OCI-LY1 (cell line): ENCODE measurements around the gene BANF2.

Experiments
- H2AFZ ChIP-seq: fragments of 200-600 bp; sonication (generic), shearing (Covaris generic); 2 replicates; pipeline ENCODE4 v1.6.0; 2014; ENCODE audit warnings: antibody characterized with exemption, mild to moderate bottlenecking, low read length
- H3F3A ChIP-seq: fragments of 200-600 bp; sonication (generic), shearing (Covaris generic); 2 replicates; pipeline ENCODE4 v1.6.0; 2014; ENCODE audit warnings: mild to moderate bottlenecking, antibody characterized with exemption, low read length, moderate library complexity; ENCODE audit not compliant: insufficient read depth
- H3K27ac ChIP-seq: fragments of 200-600 bp; sonication (generic); 2 replicates; pipeline ENCODE4 v1.5.1; 2014; ENCODE audit warnings: low read length, mixed run types, mild to moderate bottlenecking, low read depth; ENCODE audit not compliant: poor library complexity, severe bottlenecking
- H3K27me3 ChIP-seq: fragments of 200-600 bp; sonication (generic); 2 replicates; pipeline ENCODE4 v1.6.0; 2014; ENCODE audit warnings: antibody characterized with exemption, mild to moderate bottlenecking, low read length, moderate library complexity; ENCODE audit not compliant: insufficient read depth
- H3K36me3 ChIP-seq: fragments of 200-600 bp; sonication (generic); 2 replicates; pipeline ENCODE4 v1.6.1; 2014; ENCODE audit warnings: mild to moderate bottlenecking, antibody characterized with exemption, low read length, moderate library complexity, mixed read lengths; ENCODE audit not compliant: insufficient read depth
- H3K4me1 ChIP-seq: fragments of 200-600 bp; sonication (generic); 2 replicates; pipeline ENCODE4 v1.5.1; 2014; ENCODE audit warnings: mild to moderate bottlenecking, low read length, moderate library complexity; ENCODE audit not compliant: insufficient read depth, severe bottlenecking
- H3K4me2 ChIP-seq: fragments of 200-600 bp; sonication (generic), shearing (Covaris generic); 2 replicates; pipeline ENCODE4 v1.6.1; 2014; ENCODE audit warnings: low read length
- H3K4me3 ChIP-seq: fragments of 200-600 bp; sonication (generic); 2 replicates; pipeline ENCODE4 v1.5.1; 2014; ENCODE audit warnings: low read length, low read depth, mild to moderate bottlenecking, mixed read lengths; ENCODE audit not compliant: poor library complexity, severe bottlenecking
- H3K79me2 ChIP-seq: fragments of 200-600 bp; shearing (Covaris generic); 2 replicates; pipeline ENCODE4 v1.6.1; 2016; ENCODE audit warnings: mixed run types, low read length, mixed read lengths; ENCODE audit not compliant: insufficient read depth
- H3K9ac ChIP-seq: fragments of 200-600 bp; sonication (generic), shearing (Covaris generic); 2 replicates; pipeline ENCODE4 v1.6.1; 2014; ENCODE audit warnings: mild to moderate bottlenecking, low read length, mixed read lengths
- H3K9me2 ChIP-seq: fragments of 200-600 bp; sonication (generic), shearing (Covaris generic); 2 replicates; pipeline ENCODE4 v1.6.1; 2014; ENCODE audit warnings: low read depth, mild to moderate bottlenecking, low read length, mixed read lengths
- H3K9me3 ChIP-seq: fragments of 200-600 bp; shearing (Covaris generic); 2 replicates; pipeline ENCODE4 v1.6.1; 2014; ENCODE audit warnings: low read length, mixed read lengths
- H4K20me1 ChIP-seq: fragments of 200-600 bp; sonication (generic), shearing (Covaris generic); 2 replicates; pipeline ENCODE4 v1.6.0; 2016; ENCODE audit warnings: mild to moderate bottlenecking, low read length; ENCODE audit not compliant: insufficient read depth
- EZH2 ChIP-seq: fragments of 200-600 bp; sonication (generic), shearing (Covaris generic); IDR thresholded peaks from 2 replicates; pipeline ENCODE4 v1.8.0; 2017; ENCODE audit warnings: borderline replicate concordance, mixed run types, mild to moderate bottlenecking, antibody characterized with exemption, low read length, moderate library complexity, mixed read lengths
- TF ChIP-seq, protein P1 (sequence below): fragments of 200-600 bp; sonication (generic), shearing (Covaris generic); IDR thresholded peaks from 2 replicates; pipeline ENCODE4 v1.5.1; 2017; ENCODE audit warnings: mild to moderate bottlenecking, antibody characterized with exemption, low read length, moderate library complexity, mixed read lengths

The BANF2 gene

DNA sequence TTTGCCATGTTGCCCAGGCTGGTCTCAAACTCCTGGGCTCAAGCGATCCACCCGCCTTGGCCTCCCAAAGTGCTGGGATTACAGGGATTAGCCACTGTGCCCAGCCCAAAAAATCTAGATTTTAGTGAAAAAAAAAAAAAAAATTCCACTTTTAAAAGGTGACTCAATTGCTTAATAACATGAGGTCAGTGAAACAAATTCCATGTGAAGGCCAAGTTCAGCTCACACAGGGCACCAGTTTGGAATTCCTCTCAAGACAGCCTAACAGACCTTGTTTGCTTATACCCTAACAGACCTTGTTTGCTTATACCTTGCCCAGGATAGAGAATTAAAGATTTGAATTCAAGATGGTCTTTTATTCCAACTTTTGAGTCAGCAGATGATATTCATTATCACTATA is 22.8 kb upstream of the BANF2 start:
- H3K9ac ChIP-seq = no peak overlapping the region
- no peaks in the 10 kb centered on the region for H4K20me1 ChIP-seq
- no peak overlapping the region for H3K4me2 ChIP-seq
- H3K4me1 ChIP-seq = peaks cover 13% of the 10 kb centered on the region
- H3K27me3 ChIP-seq = no peaks in the 10 kb centered on the region
- no peaks in the 10 kb centered on the region for H3K9me2 ChIP-seq
- no peaks in the 10 kb centered on the region for H3K79me2 ChIP-seq
- no peaks in the 10 kb centered on the region for H3K9me3 ChIP-seq
- no peak overlapping the region for H3K4me3 ChIP-seq
- H3K27ac ChIP-seq = no peak overlapping the region
- H2AFZ ChIP-seq = no peak overlapping the region
- H3F3A ChIP-seq = no peaks in the 10 kb centered on the region
- peaks cover 17% of the 10 kb centered on the region; the same call in 1 of the 2 replicates for H3K36me3 ChIP-seq
- TF ChIP-seq EZH2 = no peak
- TF ChIP-seq, protein P1, sequence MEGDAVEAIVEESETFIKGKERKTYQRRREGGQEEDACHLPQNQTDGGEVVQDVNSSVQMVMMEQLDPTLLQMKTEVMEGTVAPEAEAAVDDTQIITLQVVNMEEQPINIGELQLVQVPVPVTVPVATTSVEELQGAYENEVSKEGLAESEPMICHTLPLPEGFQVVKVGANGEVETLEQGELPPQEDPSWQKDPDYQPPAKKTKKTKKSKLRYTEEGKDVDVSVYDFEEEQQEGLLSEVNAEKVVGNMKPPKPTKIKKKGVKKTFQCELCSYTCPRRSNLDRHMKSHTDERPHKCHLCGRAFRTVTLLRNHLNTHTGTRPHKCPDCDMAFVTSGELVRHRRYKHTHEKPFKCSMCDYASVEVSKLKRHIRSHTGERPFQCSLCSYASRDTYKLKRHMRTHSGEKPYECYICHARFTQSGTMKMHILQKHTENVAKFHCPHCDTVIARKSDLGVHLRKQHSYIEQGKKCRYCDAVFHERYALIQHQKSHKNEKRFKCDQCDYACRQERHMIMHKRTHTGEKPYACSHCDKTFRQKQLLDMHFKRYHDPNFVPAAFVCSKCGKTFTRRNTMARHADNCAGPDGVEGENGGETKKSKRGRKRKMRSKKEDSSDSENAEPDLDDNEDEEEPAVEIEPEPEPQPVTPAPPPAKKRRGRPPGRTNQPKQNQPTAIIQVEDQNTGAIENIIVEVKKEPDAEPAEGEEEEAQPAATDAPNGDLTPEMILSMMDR = no peak

GRCh38 chr20:17678295-17678694 is 21.5 kb upstream of the BANF2 start:
- Histone ChIP-seq H3K9me2 (no peaks in the 10 kb centered on the region), H3K27ac (no peak overlapping the region), H3F3A (no peaks in the 10 kb centered on the region), H3K79me2 (no peaks in the 10 kb centered on the region), H3K4me2 (no peak overlapping the region), H3K27me3 (no peaks in the 10 kb centered on the region), H4K20me1 (no peaks in the 10 kb centered on the region), H2AFZ (no peak overlapping the region), H3K9me3 (no peaks in the 10 kb centered on the region), H3K9ac (no peak overlapping the region), H3K4me1 (peaks cover 18% of the 10 kb centered on the region), H3K36me3 (peaks cover 15% of the 10 kb centered on the region; the same call in 1 of the 2 replicates), H3K4me3 (no peak overlapping the region)
- TF ChIP-seq EZH2 = no peak
- TF ChIP-seq, protein P1 = no peak

DNA sequence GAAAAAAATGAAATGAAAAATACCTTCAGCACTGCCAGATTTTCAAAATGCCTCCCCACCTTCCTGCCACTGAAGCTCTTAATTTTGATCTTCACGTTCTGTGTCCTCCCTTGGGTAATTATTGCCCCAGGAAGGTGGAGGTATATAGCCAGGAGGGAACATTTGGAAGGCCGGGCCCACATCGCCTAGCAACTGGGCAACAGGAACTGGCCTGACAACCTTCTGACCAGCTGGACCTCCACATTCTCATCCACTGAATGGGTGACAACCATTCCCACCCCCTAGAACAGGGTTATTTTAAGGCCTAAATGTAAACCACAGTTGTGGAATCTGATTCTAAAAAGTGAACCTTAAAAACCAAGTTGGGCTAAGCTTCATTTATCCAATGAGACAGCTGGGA is 20.9 kb upstream of the BANF2 start:
- Histone ChIP-seq H3K79me2 (no peaks in the 10 kb centered on the region), H3K36me3 (peaks cover 15% of the 10 kb centered on the region; the same call in 1 of the 2 replicates), H3K9me3 (no peaks in the 10 kb centered on the region), H3K27ac (no peak overlapping the region), H3K9me2 (no peaks in the 10 kb centered on the region), H3F3A (no peaks in the 10 kb centered on the region), H3K27me3 (no peaks in the 10 kb centered on the region), H3K9ac (no peak overlapping the region), H3K4me1 (peaks cover 18% of the 10 kb centered on the region), H3K4me2 (no peak overlapping the region), H3K4me3 (no peak overlapping the region), H4K20me1 (no peaks in the 10 kb centered on the region), H2AFZ (no peak overlapping the region)
- TF ChIP-seq, protein P1 = no peak
- no peak for TF ChIP-seq EZH2
